B cell (primary cell): ENCODE measurements around the gene ATP11A. TPM values are rescaled to one million over a fixed set of nuclear protein-coding genes. Genes with fewer than 3 reads are reported as not detected.

Experiments
- ATAC-seq: fragments of 200-7000 bp; cut with Tn5 transposase; one replicate; pipeline ENCODE4 v1.10.0; 2021; ENCODE audit warnings: low read depth, mild to moderate bottlenecking, moderate number of reproducible peaks, moderate library complexity
- CTCF ChIA-PET: fragments of 350-600 bp; sonication (Branson Sonifier 250); formaldehyde crosslinking; loops from one replicate; lab custom pipeline; 2021; ENCODE audit warnings: antibody characterized with exemption, inconsistent platforms; lab: Charles Lee
- POLR2A ChIA-PET: fragments of 350-600 bp; sonication (Branson Sonifier 250); formaldehyde crosslinking; loops from one replicate; lab custom pipeline; 2021; ENCODE audit warnings: antibody characterized with exemption; lab: Charles Lee
- DNase-seq: peaks from one replicate; pipeline ENCODE4 v3.0.0; 2013
- H2AFZ ChIP-seq: 2 replicates; pipeline ENCODE4 v1.6.1; 2012; ENCODE audit warnings: mild to moderate bottlenecking, low read depth, low read length; ENCODE audit not compliant: insufficient read depth, poor library complexity, severe bottlenecking
- H3K27ac ChIP-seq, 2 donors: 1 replicate in 1 of 2; 2 replicates in 1 of 2; pipeline ENCODE4 v1.5.1; 2012 to 2013; ENCODE audit warnings: low read length in 2 of 2, mild to moderate bottlenecking in 2 of 2, moderate library complexity in 1 of 2
- H3K27me3 ChIP-seq, 4 experiments: fragments of 200-600 bp in 1 of 4; sonication (generic) in 1 of 4; replicated peaks in 1 of 4; 1 replicate in 2 of 4; 2 replicates in 2 of 4; pipeline versions ENCODE4 v1.6.1 to v1.7.0; 2013 to 2016; ENCODE audit warnings: low read length in 3 of 4, mild to moderate bottlenecking in 2 of 4, mixed read lengths in 1 of 4, moderate library complexity in 1 of 4; ENCODE audit not compliant: insufficient read depth in 4 of 4, control insufficient read depth in 3 of 4; ENCODE audit errors: control extremely low read depth in 1 of 4
- H3K36me3 ChIP-seq, 2 experiments: replicated peaks in 1 of 2; 1 replicate in 1 of 2; 2 replicates in 1 of 2; pipeline versions ENCODE4 v1.6.1 to v1.7.1; 2013; ENCODE audit warnings: low read length in 1 of 2; ENCODE audit not compliant: insufficient read depth in 2 of 2, control insufficient read depth in 1 of 2; ENCODE audit errors: control extremely low read depth in 1 of 2, extremely low read depth in 1 of 2
- H3K4me1 ChIP-seq, 2 donors: fragments of 200-600 bp in 1 of 2; sonication (generic) in 1 of 2; 1 replicate in 1 of 2; 2 replicates in 1 of 2; pipeline versions ENCODE4 v1.5.1 to v1.6.1; 2013 to 2017; ENCODE audit warnings: low read length in 2 of 2; ENCODE audit not compliant: control insufficient read depth in 2 of 2, insufficient read depth in 2 of 2
- H3K4me2 ChIP-seq: replicated peaks from 2 replicates; pipeline ENCODE3; 2012; ENCODE audit warnings: mild to moderate bottlenecking, low read depth, low read length; ENCODE audit not compliant: poor library complexity, severe bottlenecking
- H3K4me3 ChIP-seq, 5 experiments: fragments of 200-600 bp in 1 of 5; sonication (generic) in 1 of 5; 1 replicate in 3 of 5; 2 replicates in 2 of 5; pipeline versions ENCODE4 v1.5.1 to v1.7.0; 2011 to 2016; ENCODE audit warnings: low read length in 4 of 5, mild to moderate bottlenecking in 4 of 5, low read depth in 2 of 5, control low read depth in 1 of 5, moderate library complexity in 1 of 5; ENCODE audit not compliant: insufficient read depth in 1 of 5; ENCODE audit errors: control extremely low read depth in 1 of 5, extremely low read depth in 1 of 5
- H3K79me2 ChIP-seq: fragments of 200-600 bp; sonication (generic); one replicate; pipeline ENCODE4 v1.6.0; 2016; ENCODE audit warnings: low read length; ENCODE audit not compliant: control insufficient read depth, insufficient read depth
- H3K9ac ChIP-seq: fragments of 200-600 bp; sonication (generic); 2 replicates; pipeline ENCODE4 v1.6.1; 2017; ENCODE audit warnings: mild to moderate bottlenecking, low read length, moderate library complexity
- H3K9me3 ChIP-seq, 3 donors: one replicate each; pipeline versions ENCODE4 v1.6.1 to v1.7.1; 2013; ENCODE audit warnings: low read length in 2 of 3; ENCODE audit not compliant: control insufficient read depth in 2 of 3, insufficient read depth in 1 of 3; ENCODE audit errors: control extremely low read depth in 1 of 3
- H4K20me1 ChIP-seq: 2 replicates; pipeline ENCODE4 v1.6.0; 2012; ENCODE audit warnings: mild to moderate bottlenecking, low read length; ENCODE audit not compliant: insufficient read depth, control insufficient read depth, poor library complexity, severe bottlenecking
- H3K27ac Mint-ChIP-seq: one replicate; pipeline ENCODE4 v1.8.0; 2021; ENCODE audit warnings: mixed read lengths
- H3K27me3 Mint-ChIP-seq: one replicate; pipeline ENCODE4 v1.8.0; 2021; ENCODE audit warnings: mixed read lengths
- H3K4me1 Mint-ChIP-seq: one replicate; pipeline ENCODE4 v1.8.0; 2021; ENCODE audit warnings: mixed read lengths
- H3K4me3 Mint-ChIP-seq: one replicate; pipeline ENCODE4 v1.8.0; 2021; ENCODE audit warnings: mixed read lengths
- H3K9me3 Mint-ChIP-seq: one replicate; pipeline ENCODE4 v1.8.0; 2022; ENCODE audit warnings: mixed read lengths; ENCODE audit not compliant: insufficient read depth
- EZH2 ChIP-seq: IDR thresholded peaks from 2 replicates; pipeline ENCODE4 v1.6.1; 2012; ENCODE audit warnings: borderline replicate concordance, low read depth, mild to moderate bottlenecking, moderate library complexity, low read length; ENCODE audit not compliant: insufficient read depth, poor library complexity, severe bottlenecking
- WGBS: methylation state at CpG from one replicate; pipeline ENCODE4 v1.1.5; 2013; ENCODE audit warnings: missing lambda C conversion rate; ENCODE audit not compliant: insufficient coverage; 5-methylcytosine and 5-hydroxymethylcytosine counted together
- intact Hi-C: fragments of 100-400 bp; cut with micrococcal nuclease; formaldehyde crosslinking; loops from one replicate; pipeline ENCODE4 v1.10.0; 2022
- polyA plus RNA-seq: library from polyadenylated mRNA; depleted of rRNA; stranded (reverse); fragments of >200 nt; gene quantifications from 2 replicates; pipeline ENCODE4 v1.2.3, GENCODE V29; 2012
- total RNA-seq, 2 donors: library from RNA; stranded (reverse); fragments of 120-200 nt in 1 of 2; gene quantifications; 1 replicate in 1 of 2; 2 replicates in 1 of 2; pipeline versions ENCODE4 v1.2.3 to v1.2.4, GENCODE V29; 2013 to 2022
- TF ChIP-seq, protein P1 (sequence below): fragments of 200-600 bp; IDR thresholded peaks from one replicate; pipeline ENCODE4 v1.8.0; 2022; ENCODE audit warnings: antibody characterized with exemption, mild to moderate bottlenecking

Gene ATP11A
- total and polyA plus RNA-seq, 2 donors (not counting 1 experiment from before 2014, with no cell fraction given) = 36.9 to 60.3 TPM

DNA sequence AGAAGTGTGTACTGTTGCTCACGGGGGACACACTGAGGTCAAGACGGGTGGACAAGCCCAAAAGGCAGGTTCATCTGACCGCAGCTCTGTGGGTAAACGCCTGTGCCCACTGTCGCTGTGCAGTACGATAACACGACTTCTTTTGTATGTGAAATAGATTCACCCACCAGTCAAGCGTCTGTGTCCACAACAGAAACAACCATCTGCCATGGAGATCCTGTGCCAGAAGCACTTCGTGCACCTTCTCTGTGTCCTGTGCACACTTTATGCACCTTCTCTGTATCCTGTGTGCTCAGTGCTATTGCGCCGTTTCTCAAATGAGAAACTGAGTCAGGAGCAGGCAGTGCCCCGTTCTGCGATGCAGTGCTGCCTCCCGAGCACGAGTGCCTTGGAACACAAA is 138.9 kb downstream of the ATP11A start:
- DNase-seq (no peak), ATAC-seq (no peak)
- Mint-ChIP-seq H3K4me1 (no peaks in the 10 kb centered on the region), H3K27me3 (no peaks in the 10 kb centered on the region), H3K4me3 (no peak overlapping the region), H3K9me3 (no peaks in the 10 kb centered on the region), H3K27ac (no peak overlapping the region)
- no peaks in the 10 kb centered on the region for H3K4me1 ChIP-seq
- no peaks in the 10 kb centered on the region for H3K27me3 ChIP-seq
- no peaks in the 10 kb centered on the region for H4K20me1 ChIP-seq
- TF ChIP-seq, protein P1, sequence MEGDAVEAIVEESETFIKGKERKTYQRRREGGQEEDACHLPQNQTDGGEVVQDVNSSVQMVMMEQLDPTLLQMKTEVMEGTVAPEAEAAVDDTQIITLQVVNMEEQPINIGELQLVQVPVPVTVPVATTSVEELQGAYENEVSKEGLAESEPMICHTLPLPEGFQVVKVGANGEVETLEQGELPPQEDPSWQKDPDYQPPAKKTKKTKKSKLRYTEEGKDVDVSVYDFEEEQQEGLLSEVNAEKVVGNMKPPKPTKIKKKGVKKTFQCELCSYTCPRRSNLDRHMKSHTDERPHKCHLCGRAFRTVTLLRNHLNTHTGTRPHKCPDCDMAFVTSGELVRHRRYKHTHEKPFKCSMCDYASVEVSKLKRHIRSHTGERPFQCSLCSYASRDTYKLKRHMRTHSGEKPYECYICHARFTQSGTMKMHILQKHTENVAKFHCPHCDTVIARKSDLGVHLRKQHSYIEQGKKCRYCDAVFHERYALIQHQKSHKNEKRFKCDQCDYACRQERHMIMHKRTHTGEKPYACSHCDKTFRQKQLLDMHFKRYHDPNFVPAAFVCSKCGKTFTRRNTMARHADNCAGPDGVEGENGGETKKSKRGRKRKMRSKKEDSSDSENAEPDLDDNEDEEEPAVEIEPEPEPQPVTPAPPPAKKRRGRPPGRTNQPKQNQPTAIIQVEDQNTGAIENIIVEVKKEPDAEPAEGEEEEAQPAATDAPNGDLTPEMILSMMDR = no peak
- no peak for TF ChIP-seq EZH2
- H3K27ac ChIP-seq = no peak overlapping the region
- H3K4me3 ChIP-seq = no peak overlapping the region
- no peak overlapping the region for H2AFZ ChIP-seq
- no peak overlapping the region for H3K9ac ChIP-seq
- H3K9me3 ChIP-seq = no peaks in the 10 kb centered on the region
- no peaks in the 10 kb centered on the region for H3K79me2 ChIP-seq
- ChIA-PET POLR2A (no interaction called here), CTCF (no interaction called here)
- H3K36me3 ChIP-seq = peaks cover 0 to 36% of the 10 kb centered on the region in 2 experiments
- H3K4me2 ChIP-seq = no peak overlapping the region
- intact Hi-C loops = no loop called here
- over 99% methylated on average over 10 of the region's 15 CpGs for WGBS

DNA sequence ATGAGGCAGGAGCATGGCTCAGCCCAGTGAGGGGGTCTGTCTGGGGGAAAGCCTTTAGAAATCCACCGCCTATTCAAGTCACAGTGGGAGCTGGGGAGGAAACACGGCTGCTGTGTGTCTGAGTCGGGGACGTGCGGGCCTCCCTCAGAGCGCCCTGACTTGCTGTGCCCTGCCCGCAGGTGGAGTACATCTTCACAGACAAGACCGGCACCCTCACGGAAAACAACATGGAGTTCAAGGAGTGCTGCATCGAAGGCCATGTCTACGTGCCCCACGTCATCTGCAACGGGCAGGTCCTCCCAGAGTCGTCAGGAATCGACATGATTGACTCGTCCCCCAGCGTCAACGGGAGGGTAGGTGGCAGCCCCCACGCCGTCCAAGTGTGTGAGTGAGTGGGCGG is 141.4 kb downstream of the ATP11A start:
- H3K9ac ChIP-seq = no peak overlapping the region
- H3K4me1 ChIP-seq = no peaks in the 10 kb centered on the region
- no peaks in the 10 kb centered on the region for H3K27me3 ChIP-seq
- no peak for DNase-seq
- no peak for TF ChIP-seq EZH2
- H3K79me2 ChIP-seq = no peaks in the 10 kb centered on the region
- no peak overlapping the region for H3K27ac ChIP-seq
- H3K9me3 ChIP-seq = no peaks in the 10 kb centered on the region
- H2AFZ ChIP-seq = no peak overlapping the region
- POLR2A ChIA-PET = no interaction called here
- CTCF ChIA-PET = no interaction called here
- H3K4me2 ChIP-seq = no peak overlapping the region
- no peaks in the 10 kb centered on the region for H3K27me3 Mint-ChIP-seq
- no peaks in the 10 kb centered on the region for H3K9me3 Mint-ChIP-seq
- 99% methylated on average over 21 of the region's 21 CpGs for WGBS
- no peak overlapping the region for H3K4me3 ChIP-seq
- intact Hi-C loops = no loop called here
- H3K36me3 ChIP-seq = peaks cover 0 to 34% of the 10 kb centered on the region in 2 experiments
- no peaks in the 10 kb centered on the region for H4K20me1 ChIP-seq
- H3K27ac Mint-ChIP-seq = no peak overlapping the region
- ATAC-seq = no peak
- H3K4me3 Mint-ChIP-seq = no peak overlapping the region
- no peaks in the 10 kb centered on the region for H3K4me1 Mint-ChIP-seq
